Lower leg skin (tissue), 4 donors: ENCODE results near the gene CIAO2B. TPM values are rescaled to one million over a fixed set of nuclear protein-coding genes. Genes with fewer than 3 reads are reported as not detected.

Experiments used
- DNase-seq, 2 donors: peaks; one replicate each; pipeline ENCODE4 v3.0.0-alpha.2; 2019; ENCODE audit warnings: low spot score in 2 of 2
- H3K4me3 ChIP-seq: fragments of 200-600 bp; sonication (generic); 2 replicates; pipeline ENCODE4 v1.5.1; 2017; ENCODE audit warnings: mild to moderate bottlenecking, low read depth; ENCODE audit not compliant: poor library complexity, severe bottlenecking
- CTCF ChIP-seq, 3 donors: fragments of 450-650 bp; IDR thresholded peaks; one replicate each; pipeline ENCODE4 v1.5.1; 2016; ENCODE audit warnings: antibody characterized with exemption in 3 of 3, mild to moderate bottlenecking in 3 of 3, moderate library complexity in 2 of 3
- POLR2A ChIP-seq, 2 donors: fragments of 450-650 bp; IDR thresholded peaks; one replicate each; pipeline ENCODE4 v1.6.1; 2016 to 2017; ENCODE audit warnings: antibody characterized with exemption in 2 of 2, mild to moderate bottlenecking in 1 of 2, moderate library complexity in 1 of 2
- WGBS, 2 donors: methylation state at CpG; one replicate each; pipeline ENCODE4 v1.1.5; 2018; 5-methylcytosine and 5-hydroxymethylcytosine counted together
- intact Hi-C: fragments of 100-400 bp; cut with DNase I; formaldehyde crosslinking; loops from one replicate; pipeline ENCODE4 v1.15.0; 2023; ENCODE audit warnings: low total_unique reads
- total RNA-seq, 4 donors: library from RNA; depleted of rRNA; stranded (reverse); fragments of >200 nt; gene quantifications; one replicate each; pipeline ENCODE4 v1.1.0, GENCODE V29; 2016

Gene CIAO2B
- total RNA-seq, 4 donors from 2014 or later = 39.3 to 60.3 (median 55.4) TPM

GRCh38 chr16:66888647-66889615 lies 45.3 kb downstream of the CIAO2B start:
- DNase-seq = no peak
- TF ChIP-seq POLR2A (IDR thresholded peaks at IDR 0.05) (no peak), CTCF (IDR thresholded peaks at IDR 0.05) (no peak)
- no peak overlapping the region for H3K4me3 ChIP-seq
- intact Hi-C loops = no loop called here
- 85 to 89% methylated on average over 6 of the region's 6 CpGs for WGBS, 2 donors

GRCh38 chr16:66886914-66887313 lies 47.3 kb downstream of the CIAO2B start:
- TF ChIP-seq POLR2A (IDR thresholded peaks at IDR 0.05) (no peak), CTCF (IDR thresholded peaks at IDR 0.05) (no peak)
- no peak overlapping the region for H3K4me3 ChIP-seq
- DNase-seq = no peak
- 76 to 82% methylated on average over 3 of the region's 3 CpGs for WGBS, 2 donors
- intact Hi-C loops = no loop called here

- TF ChIP-seq CTCF (IDR thresholded peaks at IDR 0.05) (no peak), POLR2A (IDR thresholded peaks at IDR 0.05) (no peak)
- 54 to 60% methylated on average over 2 of the region's 2 CpGs for WGBS, 2 donors
- no peak overlapping the region for H3K4me3 ChIP-seq
- no peak for DNase-seq
- intact Hi-C loops = no loop called here
Measured at GRCh38 chr16:66886321-66886720, 47.9 kb downstream of the CIAO2B start.

GRCh38 chr16:66885491-66885890 lies 48.7 kb downstream of the CIAO2B start:
- no peak for DNase-seq
- intact Hi-C loops = no loop called here
- TF ChIP-seq POLR2A (IDR thresholded peaks at IDR 0.05) (no peak), CTCF (IDR thresholded peaks at IDR 0.05) (no peak)
- no peak overlapping the region for H3K4me3 ChIP-seq
- WGBS, 2 donors = 90 to 92% methylated on average over 12 of the region's 12 CpGs

- no peak for DNase-seq
- WGBS, 2 donors = 94 to 96% methylated on average over 3 of the region's 3 CpGs
- no peak overlapping the region for H3K4me3 ChIP-seq
- intact Hi-C loops = no loop called here
- TF ChIP-seq POLR2A (IDR thresholded peaks at IDR 0.05) = no peak
- TF ChIP-seq CTCF (IDR thresholded peaks at IDR 0.05) = no peak
Measured at GRCh38 chr16:66882702-66883101, 51.5 kb downstream of the CIAO2B start.

Other genes starting within 250 kb of the CIAO2B start
- gene CMTM4, start 237.7 kb downstream of the CIAO2B start, total RNA-seq = 10 to 100 TPM; 11.1 to 30.2 (median 22.5) TPM
- gene DYNC1LI2, start 182.8 kb downstream of the CIAO2B start, total RNA-seq = 100 to 1,000 TPM in 2 of 4 donors, 10 to 100 TPM in 2; 59.3 to 194 (median 111) TPM
- under 1 TPM in 1 of 4 donors, not detected in 3; 0.19 TPM for gene TERB1, start 132.8 kb downstream of the CIAO2B start, total RNA-seq
- gene NAE1, start 103.4 kb downstream of the CIAO2B start, total RNA-seq = 10 to 100 TPM; 36.9 to 49.1 (median 41.3) TPM
- not detected for gene CA7, start 90.0 kb downstream of the CIAO2B start, total RNA-seq
- 1 to 10 TPM; 3.2 to 8.8 (median 7.2) TPM for gene PDP2, start 53.9 kb downstream of the CIAO2B start, total RNA-seq
- gene CDH16, start 15.5 kb downstream of the CIAO2B start, total RNA-seq = under 1 TPM in 2 of 4 donors, not detected in 2; 0.10 to 0.58 TPM
- gene RRAD, start 8.9 kb downstream of the CIAO2B start, total RNA-seq = 10 to 100 TPM in 2 of 4 donors, 1 to 10 TPM in 2; 5.9 to 34.3 (median 17.4) TPM
- 10 to 100 TPM; 37.4 to 90.2 (median 50.2) TPM for gene CES2, start 1.1 kb upstream of the CIAO2B start, total RNA-seq
- 1 to 10 TPM in 3 of 4 donors, under 1 TPM in 1; 0.59 to 1.3 (median 1.2) TPM for gene CES3, start 26.9 kb upstream of the CIAO2B start, total RNA-seq
- gene CES4A, start 54.2 kb upstream of the CIAO2B start, total RNA-seq = 10 to 100 TPM; 43.6 to 95.8 (median 75.9) TPM
- gene CBFB, start 94.7 kb upstream of the CIAO2B start, total RNA-seq = 10 to 100 TPM; 42.4 to 76.3 (median 48.2) TPM
- gene PHAF1, start 175.5 kb upstream of the CIAO2B start, total RNA-seq = 10 to 100 TPM; 39.7 to 51.1 (median 46.8) TPM
- 10 to 100 TPM; 10.3 to 18.0 (median 13.3) TPM for gene B3GNT9, start 216.6 kb upstream of the CIAO2B start, total RNA-seq
- 10 to 100 TPM; 46.3 to 51.0 (median 49.4) TPM for gene TRADD, start 225.5 kb upstream of the CIAO2B start, total RNA-seq
- gene FBXL8, start 225.6 kb upstream of the CIAO2B start, total RNA-seq = 10 to 100 TPM; 47.3 to 97.8 (median 67.9) TPM
- gene HSF4, start 230.3 kb upstream of the CIAO2B start, total RNA-seq = 100 to 1,000 TPM in 1 of 4 donors, 10 to 100 TPM in 3; 48.3 to 131 (median 64.7) TPM
- gene NOL3, start 236.1 kb upstream of the CIAO2B start, total RNA-seq = 100 to 1,000 TPM in 2 of 4 donors, 10 to 100 TPM in 2; 84.3 to 139 (median 115) TPM
- gene MATCAP1, start 249.6 kb upstream of the CIAO2B start, total RNA-seq = 1 to 10 TPM; 5.1 to 8.9 (median 7.3) TPM